ENCODE data around the gene BEND5.

GRCh38 chr1:48720929-48721328 is 55.8 kb downstream of the BEND5 start:
- TF ChIP-seq ZBTB8A (tag by site-specific recombination; IDR thresholded peaks at IDR 0.05) (no peak), YY1 (tag by site-specific recombination; IDR thresholded peaks at IDR 0.05) (no peak), ZNF24 (tag by site-specific recombination; IDR thresholded peaks at IDR 0.05) (no peak), RBAK (tag by site-specific recombination; IDR thresholded peaks at IDR 0.05) (no peak), TCF7L2 (IDR thresholded peaks at IDR 0.05; ENCODE audit: borderline replicate concordance, low read depth, low read length) (no peak), BCL11A (tag by site-specific recombination; IDR thresholded peaks at IDR 0.05; ENCODE audit: low read depth) (no peak), KLF10 (tag by site-specific recombination; IDR thresholded peaks at IDR 0.05) (no peak), ZNF514 (tag by site-specific recombination; IDR thresholded peaks at IDR 0.05) (no peak), KLF16 (tag by site-specific recombination; IDR thresholded peaks at IDR 0.05) (no peak), ZIC2 (tag by site-specific recombination; IDR thresholded peaks at IDR 0.05) (no peak), CTCF (tag by site-specific recombination; IDR thresholded peaks at IDR 0.05) (no peak), ZBTB26 (tag by site-specific recombination; optimal IDR thresholded peaks at IDR 0.05) (no peak), ZBTB7A (tag by site-specific recombination; IDR thresholded peaks at IDR 0.05; ENCODE audit: low read depth) (no peak), SP3 (tag by site-specific recombination; IDR thresholded peaks at IDR 0.05) (no peak)

All from HEK293 (cell line).